ENCODE measurements around the gene C8B. TPM values are rescaled to one million over a fixed set of nuclear protein-coding genes. Genes with fewer than 3 reads are reported as not detected.

Gene C8B
- total RNA-seq, 1 experiment from 2014 or later, result not detected

GRCh38 chr1:56933606-56934005, 32.2 kb downstream of the C8B start:
- Histone ChIP-seq H3K79me2 (ENCODE audit: low read depth) (no peaks in the 10 kb centered on the region), H3K27ac (no peak overlapping the region), H3K4me2 (no peak overlapping the region), H2AFZ (no peak overlapping the region), H3K4me1 (replicated peaks; ENCODE audit: insufficient read depth) (no peaks in the 10 kb centered on the region), H4K20me1 (ENCODE audit: insufficient read depth) (no peaks in the 10 kb centered on the region), H3K9me2 (ENCODE audit: insufficient read depth) (no peaks in the 10 kb centered on the region), H3K36me3 (ENCODE audit: low read depth) (no peaks in the 10 kb centered on the region), H3K27me3 (ENCODE audit: insufficient read depth, low read depth) (no peaks in the 10 kb centered on the region), H3K4me3 (no peak overlapping the region), H3F3A (ENCODE audit: insufficient read depth, low read depth) (no peaks in the 10 kb centered on the region), H3K9me3 (ENCODE audit: insufficient read depth, low read depth) (no peaks in the 10 kb centered on the region)
- no peak for DNase-seq
- ChIA-PET POLR2A (ENCODE audit: unreplicated experiment) (no interaction called here), CTCF (no interaction called here)
- TF ChIP-seq CTCF (conservative IDR thresholded peaks at IDR 0.05) (no peak), EZH2 (IDR thresholded peaks at IDR 0.05; ENCODE audit: low read depth) (no peak)
- intact Hi-C loops (cut with micrococcal nuclease; ENCODE audit: unreplicated experiment), result no loop called here
- no TSS peak for BruUV-seq (replicated peaks)

GRCh38 chr1:56933161-56933560, 32.7 kb downstream of the C8B start:
- H3K36me3 ChIP-seq (ENCODE audit: low read depth), result no peaks in the 10 kb centered on the region
- no peaks in the 10 kb centered on the region for H3K79me2 ChIP-seq (ENCODE audit: low read depth)
- no peak overlapping the region for H3K27ac ChIP-seq
- POLR2A ChIA-PET (ENCODE audit: unreplicated experiment), result no interaction called here
- H4K20me1 ChIP-seq (ENCODE audit: insufficient read depth), result no peaks in the 10 kb centered on the region
- no peak for TF ChIP-seq CTCF (conservative IDR thresholded peaks at IDR 0.05)
- no peak for TF ChIP-seq EZH2 (IDR thresholded peaks at IDR 0.05; ENCODE audit: low read depth)
- H3K9me2 ChIP-seq (ENCODE audit: insufficient read depth), result no peaks in the 10 kb centered on the region
- H3K4me2 ChIP-seq, result no peak overlapping the region
- H2AFZ ChIP-seq, result no peak overlapping the region
- H3K9me3 ChIP-seq (ENCODE audit: insufficient read depth, low read depth), result no peaks in the 10 kb centered on the region
- intact Hi-C loops (cut with micrococcal nuclease; ENCODE audit: unreplicated experiment), result no loop called here
- no peak overlapping the region for H3K4me3 ChIP-seq
- H3K27me3 ChIP-seq (ENCODE audit: insufficient read depth, low read depth), result no peaks in the 10 kb centered on the region
- H3K4me1 ChIP-seq (replicated peaks; ENCODE audit: insufficient read depth), result no peaks in the 10 kb centered on the region
- CTCF ChIA-PET, result no interaction called here
- no peak for DNase-seq
- H3F3A ChIP-seq (ENCODE audit: insufficient read depth, low read depth), result no peaks in the 10 kb centered on the region
- BruUV-seq (replicated peaks), result no TSS peak

- H2AFZ ChIP-seq, result no peak overlapping the region
- H3K9me3 ChIP-seq (ENCODE audit: insufficient read depth, low read depth), result no peaks in the 10 kb centered on the region
- H3K4me1 ChIP-seq (replicated peaks; ENCODE audit: insufficient read depth), result no peaks in the 10 kb centered on the region
- BruUV-seq (replicated peaks), result no TSS peak
- TF ChIP-seq CTCF (conservative IDR thresholded peaks at IDR 0.05), result no peak
- TF ChIP-seq EZH2 (IDR thresholded peaks at IDR 0.05; ENCODE audit: low read depth), result no peak
- H3K9me2 ChIP-seq (ENCODE audit: insufficient read depth), result no peaks in the 10 kb centered on the region
- H3F3A ChIP-seq (ENCODE audit: insufficient read depth, low read depth), result no peaks in the 10 kb centered on the region
- ChIA-PET POLR2A (ENCODE audit: unreplicated experiment) (no interaction called here), CTCF (no interaction called here)
- no peak overlapping the region for H3K4me3 ChIP-seq
- H4K20me1 ChIP-seq (ENCODE audit: insufficient read depth), result no peaks in the 10 kb centered on the region
- intact Hi-C loops (cut with micrococcal nuclease; ENCODE audit: unreplicated experiment), result no loop called here
- H3K27ac ChIP-seq, result no peak overlapping the region
- H3K4me2 ChIP-seq, result no peak overlapping the region
- no peaks in the 10 kb centered on the region for H3K36me3 ChIP-seq (ENCODE audit: low read depth)
- no peaks in the 10 kb centered on the region for H3K27me3 ChIP-seq (ENCODE audit: insufficient read depth, low read depth)
- H3K79me2 ChIP-seq (ENCODE audit: low read depth), result no peaks in the 10 kb centered on the region
- no peak for DNase-seq
These were observed 34.1 kb downstream of the C8B start for GRCh38 chr1:56931686-56932085.

All from PC-9 (cell line).